A549 (cell line): Measurements from ENCODE around the gene SHROOM2. TPM values are rescaled to one million over a fixed set of nuclear protein-coding genes. Genes with fewer than 3 reads are reported as not detected.

Source experiments
- ATAC-seq, 2 experiments: fragments of 200-7000 bp in 1 of 2; fragments of >200 bp in 1 of 2; cut with Nextera tagmentation in 1 of 2; cut with Tn5 transposase in 1 of 2; 3 replicates each; pipeline versions ENCODE4 v1.8.0 to v1.9.1; 2018 to 2020; ENCODE audit warnings: mild to moderate bottlenecking in 1 of 2, moderate library complexity in 1 of 2
- CTCF ChIA-PET: fragments of 300-600 bp; sonication (Branson Sonifier 250); formaldehyde crosslinking; extraction: SDS; loops from one replicate; lab custom pipeline; 2021; ENCODE audit warnings: antibody characterized with exemption, inconsistent platforms; lab: Yijun Ruan, JAX
- POLR2A ChIA-PET: fragments of 350-600 bp; formaldehyde crosslinking; extraction: SDS; loops from one replicate; lab custom pipeline; 2021; ENCODE audit warnings: antibody characterized with exemption, inconsistent platforms; lab: Yijun Ruan, JAX
- DNase-seq, 2 experiments: peaks; one replicate each; pipeline versions ENCODE4 v3.0.0 to v3.0.0-alpha.2; 2011 to 2016; ENCODE audit warnings: low read depth in 1 of 2, low spot score in 1 of 2
- FAIRE-seq: peaks from 2 replicates; lab custom pipeline; 2011; peaks lifted over from hg19 to GRCh38; lab: Jason Lieb, UNC
- H3K27ac ChIP-seq, 2 experiments: fragments of >200 bp; sonication (Bioruptor Twin); formaldehyde crosslinking; 3 replicates each; pipeline ENCODE4 v1.5.1; 2016 to 2017
- H3K4me1 ChIP-seq: fragments of >200 bp; sonication (Bioruptor Twin); formaldehyde crosslinking; 3 replicates; pipeline ENCODE4 v1.6.1; 2016
- H3K4me2 ChIP-seq: fragments of >200 bp; sonication (Bioruptor Twin); formaldehyde crosslinking; 3 replicates; pipeline ENCODE4 v1.6.1; 2016
- H3K4me3 ChIP-seq: fragments of >200 bp; sonication (Bioruptor Twin); formaldehyde crosslinking; 3 replicates; pipeline ENCODE4 v1.5.1; 2016
- H3K9me3 ChIP-seq: fragments of >200 bp; sonication (Bioruptor Twin); formaldehyde crosslinking; 3 replicates; pipeline ENCODE4 v1.6.1; 2016
- ATOH8 ChIP-seq: fragments of 250-450 bp; sonication (Bioruptor Pico); IDR thresholded peaks from 2 replicates; pipeline ENCODE4 v1.5.0; 2020; ENCODE audit warnings: low read depth, mild to moderate bottlenecking, moderate library complexity
- CBX8 ChIP-seq: fragments of 200-600 bp; sonication (generic); IDR thresholded peaks from 2 replicates; pipeline ENCODE4 v1.6.1; 2016
- CHD4 ChIP-seq: fragments of 200-600 bp; sonication (generic); IDR thresholded peaks from 2 replicates; pipeline ENCODE4 v1.6.1; 2016; ENCODE audit warnings: antibody characterized with exemption, mild to moderate bottlenecking, borderline replicate concordance
- CTCF ChIP-seq: fragments of >200 bp; sonication (Bioruptor Twin); formaldehyde crosslinking; IDR thresholded peaks from 3 replicates; pipeline ENCODE4 v1.5.1; 2016
- E2F6 ChIP-seq: IDR thresholded peaks from 2 replicates; pipeline ENCODE4 v1.6.1; 2012; ENCODE audit warnings: low read depth, borderline replicate concordance
- EHF ChIP-seq: fragments of 250-450 bp; sonication (Bioruptor Pico); IDR thresholded peaks from 2 replicates; pipeline ENCODE4 v1.5.0; 2020; ENCODE audit warnings: mild to moderate bottlenecking
- EHMT2 ChIP-seq: fragments of 200-600 bp; sonication (generic); IDR thresholded peaks from 2 replicates; pipeline ENCODE4 v1.6.1; 2016; ENCODE audit warnings: antibody characterized with exemption, low read depth, mild to moderate bottlenecking, moderate library complexity
- ELK1 ChIP-seq: fragments of 150-350 bp; IDR thresholded peaks from 2 replicates; pipeline ENCODE4 v1.6.1; 2014; ENCODE audit warnings: low read depth, mild to moderate bottlenecking, low read length
- ESRRA ChIP-seq: fragments of 150-350 bp; IDR thresholded peaks from 2 replicates; pipeline ENCODE4 v1.6.1; 2014; ENCODE audit warnings: mild to moderate bottlenecking, low read length, borderline replicate concordance
- FOXS1 ChIP-seq: fragments of 250-450 bp; sonication (Bioruptor Pico); IDR thresholded peaks from 2 replicates; pipeline ENCODE4 v1.5.0; 2020; ENCODE audit warnings: mild to moderate bottlenecking, moderate library complexity
- GATA3 ChIP-seq: IDR thresholded peaks from 2 replicates; pipeline ENCODE4 v1.6.1; 2012; ENCODE audit warnings: borderline replicate concordance
- HEYL ChIP-seq: fragments of 250-450 bp; sonication (Bioruptor Pico); IDR thresholded peaks from 2 replicates; pipeline ENCODE4 v1.8.0; 2021; ENCODE audit warnings: mild to moderate bottlenecking, moderate library complexity
- HMGXB4 ChIP-seq: fragments of 250-450 bp; sonication (Bioruptor Pico); IDR thresholded peaks from 2 replicates; pipeline ENCODE4 v1.5.0; 2021; ENCODE audit warnings: mild to moderate bottlenecking, moderate library complexity, borderline replicate concordance
- HOXA7 ChIP-seq: fragments of 250-450 bp; sonication (Bioruptor Pico); IDR thresholded peaks from 2 replicates; pipeline ENCODE4 v1.5.0; 2020; ENCODE audit warnings: mild to moderate bottlenecking, moderate library complexity
- HOXB13 ChIP-seq: fragments of 250-450 bp; sonication (Bioruptor Pico); IDR thresholded peaks from 2 replicates; pipeline ENCODE4 v1.5.0; 2020; ENCODE audit warnings: low read depth, mild to moderate bottlenecking, moderate library complexity
- HOXB5 ChIP-seq: fragments of 250-450 bp; sonication (Bioruptor Pico); IDR thresholded peaks from 2 replicates; pipeline ENCODE4 v1.5.0; 2020; ENCODE audit warnings: mild to moderate bottlenecking, moderate library complexity
- JUN ChIP-seq, 2 experiments: fragments of >200 bp; sonication (Bioruptor Twin); formaldehyde crosslinking; IDR thresholded peaks; 2 replicates in 1 of 2; 3 replicates in 1 of 2; pipeline ENCODE4 v1.6.1; 2016 to 2017
- KDM5A ChIP-seq: fragments of 200-600 bp; sonication (generic); IDR thresholded peaks from 2 replicates; pipeline ENCODE4 v1.6.1; 2016; ENCODE audit warnings: antibody characterized with exemption, mild to moderate bottlenecking
- MAX ChIP-seq: IDR thresholded peaks from 2 replicates; pipeline ENCODE4 v1.6.1; 2012
- MAZ ChIP-seq: fragments of 150-350 bp; IDR thresholded peaks from 2 replicates; pipeline ENCODE4 v1.6.1; 2014; ENCODE audit warnings: antibody characterized with exemption, low read depth, low read length, borderline replicate concordance
- MYC ChIP-seq: IDR thresholded peaks from 2 replicates; pipeline ENCODE4 v1.6.1; 2012; ENCODE audit warnings: mild to moderate bottlenecking, inconsistent platforms, low read length, improper control_type of control experiment, borderline replicate concordance
- NPAS2 ChIP-seq: fragments of 250-450 bp; sonication (Bioruptor Pico); IDR thresholded peaks from 2 replicates; pipeline ENCODE4 v1.8.0; 2022; ENCODE audit warnings: mild to moderate bottlenecking, moderate library complexity, borderline replicate concordance
- NR3C1 ChIP-seq: fragments of >200 bp; sonication (Bioruptor Twin); formaldehyde crosslinking; IDR thresholded peaks from 3 replicates; pipeline ENCODE4 v1.6.1; 2017
- PHF8 ChIP-seq: fragments of 200-600 bp; sonication (generic); IDR thresholded peaks from 2 replicates; pipeline ENCODE4 v1.6.1; 2016; ENCODE audit warnings: low read depth, mild to moderate bottlenecking, antibody characterized with exemption, moderate library complexity, borderline replicate concordance
- RFX5 ChIP-seq: fragments of 450-650 bp; IDR thresholded peaks from 2 replicates; pipeline ENCODE4 v1.7.1; 2014; ENCODE audit warnings: antibody characterized with exemption, mild to moderate bottlenecking, moderate library complexity
- USF2 ChIP-seq: fragments of 450-650 bp; IDR thresholded peaks from 2 replicates; pipeline ENCODE4 v1.6.1; 2014; ENCODE audit warnings: antibody characterized with exemption
- ZFP36 ChIP-seq: fragments of 450-650 bp; IDR thresholded peaks from 2 replicates; pipeline ENCODE4 v1.6.1; 2014; ENCODE audit warnings: borderline replicate concordance; ENCODE audit not compliant: partially characterized antibody
- ZSCAN20 ChIP-seq: fragments of 250-450 bp; sonication (Bioruptor Pico); IDR thresholded peaks from 2 replicates; pipeline ENCODE4 v1.8.0; 2022; ENCODE audit warnings: mild to moderate bottlenecking, moderate library complexity
- WGBS: methylation state at CpG from one replicate; pipeline ENCODE4 v1.1.6; 2017; ENCODE audit errors: missing lambda C conversion rate; 5-methylcytosine and 5-hydroxymethylcytosine counted together
- polyA plus RNA-seq, 4 experiments: library from polyadenylated mRNA; depleted of rRNA in 3 of 4; stranded (reverse); fragments of >200 nt; fragmentation: RNase III in 1 of 4; extraction: RNeasy Plus Mini Kit Qiagen cat#74134 plus additional on column Dnase treatment in 1 of 4; gene quantifications; 2 replicates in 3 of 4; 3 replicates in 1 of 4; pipeline ENCODE4 v1.2.3, GENCODE V29; 2011 to 2017

The SHROOM2 gene
- polyA plus RNA-seq, 2 of the 4 experiments (the other 2 are of a cell fraction): 0.12 to 0.27 TPM

- H3K4me1 ChIP-seq: no peaks in the 10 kb centered on the region
- no peak overlapping the region for H3K4me2 ChIP-seq
- no peak for TF ChIP-seq CTCF
- TF ChIP-seq CHD4: no peak
- TF ChIP-seq ZSCAN20 (CRISPR knock-in tag): no peak
- TF ChIP-seq RFX5: no peak
- TF ChIP-seq HMGXB4: no peak
- no peak for TF ChIP-seq GATA3
- TF ChIP-seq EHMT2: no peak
- no peak for TF ChIP-seq E2F6
- no peak for TF ChIP-seq HOXA7 (CRISPR knock-in tag)
- TF ChIP-seq KDM5A: no peak
- TF ChIP-seq HOXB5 (CRISPR knock-in tag): no peak
- no peak for TF ChIP-seq ELK1
- no peak for TF ChIP-seq FOXS1 (CRISPR knock-in tag)
- no peak for TF ChIP-seq PHF8
- TF ChIP-seq ESRRA: no peak
- no peak for TF ChIP-seq ATOH8
- no peak for TF ChIP-seq CBX8
- TF ChIP-seq, all 56 proteins: peak for 0
- ATAC-seq (no peak), DNase-seq (no peak), FAIRE-seq (no peak)
- Histone ChIP-seq H3K27ac (no peak overlapping the region), H3K9me3 (no peaks in the 10 kb centered on the region), H3K4me3 (no peak overlapping the region)
- ChIA-PET CTCF (no interaction called here), POLR2A (no interaction called here)
- WGBS: 37% methylated on average over 3 of the region's 3 CpGs
Observed at GRCh38 chrX:9935436-9935835, 149.2 kb downstream of the SHROOM2 start.

- Histone ChIP-seq H3K9me3 (no peaks in the 10 kb centered on the region), H3K27ac (no peak overlapping the region), H3K4me1 (no peaks in the 10 kb centered on the region), H3K4me3 (no peak overlapping the region), H3K4me2 (no peak overlapping the region)
- DNase-seq (no peak), FAIRE-seq (no peak), ATAC-seq (no peak)
- ChIA-PET POLR2A (no interaction called here), CTCF (no interaction called here)
- TF ChIP-seq ZFP36 (no peak), EHF (CRISPR knock-in tag) (no peak), HEYL (CRISPR knock-in tag) (no peak), HOXA7 (CRISPR knock-in tag) (no peak), MAZ (no peak), EHMT2 (no peak), FOXS1 (CRISPR knock-in tag) (no peak), NR3C1 (no peak), HOXB13 (CRISPR knock-in tag) (no peak), CBX8 (no peak), ELK1 (no peak), MYC (no peak), NPAS2 (CRISPR knock-in tag) (no peak), USF2 (no peak), ZSCAN20 (CRISPR knock-in tag) (no peak), JUN (IDR thresholded peaks at IDR 0.05) (no peak), MAX (no peak)
- 55% methylated on average over 7 of the region's 8 CpGs for WGBS
Observed at GRCh38 chrX:9937761-9938160, 151.5 kb downstream of the SHROOM2 start.
